HepG2 (cell line): ENCODE measurements around the gene ELMOD1.

Source experiments
- ATF6 ChIP-seq: sonication (generic); formaldehyde crosslinking; conservative IDR thresholded peaks from 2 replicates; pipeline ENCODE4 v1.4.0; 2020; ENCODE audit warnings: missing genetic modification reagents
- BHLHE40 ChIP-seq: IDR thresholded peaks from 2 replicates; pipeline ENCODE4 v1.6.1; 2011; ENCODE audit warnings: low read length, improper control_type of control experiment
- CTCF ChIP-seq: sonication (generic); formaldehyde crosslinking; IDR thresholded peaks from 2 replicates; pipeline ENCODE4 v1.5.0; 2020; ENCODE audit warnings: mild to moderate bottlenecking, missing genetic modification reagents, moderate library complexity
- DPF2 ChIP-seq: sonication (generic); formaldehyde crosslinking; IDR thresholded peaks from 2 replicates; pipeline ENCODE4 v1.4.0; 2020; ENCODE audit warnings: mild to moderate bottlenecking, low read depth, missing genetic modification reagents, borderline replicate concordance
- EZH2 ChIP-seq: conservative IDR thresholded peaks from 2 replicates; pipeline ENCODE4 v1.6.1; 2012; ENCODE audit warnings: mild to moderate bottlenecking, low read depth, low read length, moderate library complexity
- NFAT5 ChIP-seq: sonication (generic); formaldehyde crosslinking; IDR thresholded peaks from 2 replicates; pipeline ENCODE4 v1.4.0; 2020; ENCODE audit warnings: missing genetic modification reagents
- NFIC ChIP-seq: IDR thresholded peaks from 2 replicates; pipeline ENCODE4 v1.6.1; 2012; ENCODE audit warnings: mild to moderate bottlenecking, low read length, inconsistent platforms
- POLR2A ChIP-seq, 2 experiments: IDR thresholded peaks; 2 replicates each; pipeline ENCODE4 v1.6.1; 2011; ENCODE audit warnings: low read depth in 2 of 2, low read length in 2 of 2, mild to moderate bottlenecking in 1 of 2, moderate library complexity in 1 of 2; ENCODE audit not compliant: insufficient read depth in 1 of 2
- SALL2 ChIP-seq: sonication (generic); formaldehyde crosslinking; IDR thresholded peaks from 2 replicates; pipeline ENCODE4 v1.8.1; 2023; ENCODE audit warnings: mild to moderate bottlenecking, missing genetic modification reagents, inconsistent platforms
- SOX5 ChIP-seq: IDR thresholded peaks from 2 replicates; pipeline ENCODE4 v1.6.1; 2016; ENCODE audit warnings: borderline replicate concordance
- ZBTB21 ChIP-seq: sonication (generic); formaldehyde crosslinking; IDR thresholded peaks from 2 replicates; pipeline ENCODE4 v1.4.0; 2020; ENCODE audit warnings: missing genetic modification reagents

- no peak for TF ChIP-seq NFIC
- TF ChIP-seq BHLHE40, result no peak
- no peak for TF ChIP-seq ZBTB21 (CRISPR knock-in tag)
- TF ChIP-seq CTCF, result no peak
- TF ChIP-seq ATF6 (CRISPR knock-in tag), result no peak
- TF ChIP-seq SALL2 (CRISPR knock-in tag), result no peak
- TF ChIP-seq DPF2 (CRISPR knock-in tag), result no peak
- TF ChIP-seq POLR2A (IDR thresholded peaks at IDR 0.05; ENCODE audit: insufficient read depth in 1 of 2, low read depth in 2 of 2, low read length in 2 of 2), result no peak
- TF ChIP-seq SOX5 (CRISPR knock-in tag), result no peak
- TF ChIP-seq EZH2, result no peak
- TF ChIP-seq NFAT5 (CRISPR knock-in tag), result no peak
These were observed 21.5 kb downstream of the ELMOD1 start for GRCh38 chr11:107612445-107612844.
